K562 (cell line): ENCODE results near the gene HNRNPLL. TPM values are rescaled to one million over a fixed set of nuclear protein-coding genes. Genes with fewer than 3 reads are reported as not detected.

ENCODE experiments used
- EWSR1 ChIP-seq: fragments of 450-650 bp; IDR thresholded peaks from 2 replicates; pipeline ENCODE4 v1.6.1; 2018; ENCODE audit warnings: borderline replicate concordance, mild to moderate bottlenecking, low read depth, moderate library complexity; ENCODE audit not compliant: partially characterized antibody
- NFYB ChIP-seq: IDR thresholded peaks from 2 replicates; pipeline ENCODE4 v1.6.1; 2011; ENCODE audit warnings: mild to moderate bottlenecking, moderate library complexity; ENCODE audit not compliant: insufficient read length; ENCODE audit errors: extremely low read depth
- NR3C1 ChIP-seq: sonication (generic); formaldehyde crosslinking; IDR thresholded peaks from 2 replicates; pipeline ENCODE4 v1.8.1; 2022; ENCODE audit warnings: missing genetic modification reagents
- PTRF ChIP-seq: fragments of 450-650 bp; IDR thresholded peaks from 2 replicates; pipeline ENCODE4 v1.6.1; 2016; ENCODE audit warnings: mild to moderate bottlenecking, missing genetic modification characterization, missing compliant biosample characterization
- ZSCAN29 ChIP-seq: fragments of 450-650 bp; IDR thresholded peaks from 2 replicates; pipeline ENCODE4 v1.6.1; 2017
- polyA plus RNA-seq, 8 experiments: library from polyadenylated mRNA; depleted of rRNA in 4 of 8; stranded (reverse) in 5 of 8; unstranded in 3 of 8; fragments of >200 nt; fragmentation: Nextera tagmentation in 2 of 8; fragmentation: Illumina TruSeq in 1 of 8; extraction: Ambion mirVana in 2 of 8; extraction: Trizol in 1 of 8; gene quantifications; 2 replicates each; pipeline versions ENCODE4 v1.2.1 to v1.2.3, GENCODE V29; 2011 to 2014; ENCODE audit warnings: inconsistent platforms in 1 of 8, missing spikeins in 1 of 8
- total RNA-seq, 7 experiments: library from RNA; depleted of rRNA in 6 of 7; stranded (reverse); fragments of >200 nt in 6 of 7; fragmentation: Illumina TruSeq in 2 of 7; extraction: Trizol in 2 of 7; gene quantifications; 2 replicates each; pipeline versions ENCODE4 v1.2.1 to v1.2.3, GENCODE V29; 2011 to 2021; ENCODE audit warnings: low replicate concordance in 1 of 7
- TF ChIP-seq, protein P1 (sequence below): sonication (generic); formaldehyde crosslinking; IDR thresholded peaks from 2 replicates; pipeline ENCODE4 v1.8.1; 2023; ENCODE audit warnings: mild to moderate bottlenecking, missing genetic modification reagents
- TF ChIP-seq, protein P2 (sequence below): fragments of 450-650 bp; IDR thresholded peaks from 2 replicates; pipeline ENCODE4 v1.7.1; 2018; ENCODE audit warnings: mild to moderate bottlenecking, low read depth; ENCODE audit not compliant: partially characterized antibody

The HNRNPLL gene
- total and polyA plus RNA-seq, 9 of the 15 experiments (the other 6 are each of a cell fraction or from before 2014, with no cell fraction given), result 19.8 to 135 (median 57.8) TPM

DNA sequence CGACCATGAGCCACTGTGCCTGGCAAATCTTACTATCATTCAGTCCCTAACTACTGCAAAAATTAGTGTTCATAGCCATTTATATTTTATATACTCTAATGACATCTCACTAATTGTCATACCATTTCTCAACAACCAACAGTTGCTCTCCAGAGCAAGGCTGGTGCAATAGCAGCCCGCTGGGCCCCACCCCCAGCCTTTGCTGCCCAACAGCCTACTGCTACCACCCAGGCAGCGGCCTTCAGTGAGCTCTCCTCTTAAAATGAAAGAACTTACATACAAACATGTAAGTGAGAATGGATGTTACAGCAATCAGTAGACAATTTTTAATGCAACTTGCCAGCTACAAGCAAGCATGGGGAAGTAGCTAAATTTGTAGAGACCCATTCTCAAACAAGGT lies 90.5 kb downstream of the HNRNPLL start (continued):
- TF ChIP-seq NR3C1 (CRISPR knock-in tag), result no peak
- TF ChIP-seq PTRF (tag), result no peak
- TF ChIP-seq, protein P1, sequence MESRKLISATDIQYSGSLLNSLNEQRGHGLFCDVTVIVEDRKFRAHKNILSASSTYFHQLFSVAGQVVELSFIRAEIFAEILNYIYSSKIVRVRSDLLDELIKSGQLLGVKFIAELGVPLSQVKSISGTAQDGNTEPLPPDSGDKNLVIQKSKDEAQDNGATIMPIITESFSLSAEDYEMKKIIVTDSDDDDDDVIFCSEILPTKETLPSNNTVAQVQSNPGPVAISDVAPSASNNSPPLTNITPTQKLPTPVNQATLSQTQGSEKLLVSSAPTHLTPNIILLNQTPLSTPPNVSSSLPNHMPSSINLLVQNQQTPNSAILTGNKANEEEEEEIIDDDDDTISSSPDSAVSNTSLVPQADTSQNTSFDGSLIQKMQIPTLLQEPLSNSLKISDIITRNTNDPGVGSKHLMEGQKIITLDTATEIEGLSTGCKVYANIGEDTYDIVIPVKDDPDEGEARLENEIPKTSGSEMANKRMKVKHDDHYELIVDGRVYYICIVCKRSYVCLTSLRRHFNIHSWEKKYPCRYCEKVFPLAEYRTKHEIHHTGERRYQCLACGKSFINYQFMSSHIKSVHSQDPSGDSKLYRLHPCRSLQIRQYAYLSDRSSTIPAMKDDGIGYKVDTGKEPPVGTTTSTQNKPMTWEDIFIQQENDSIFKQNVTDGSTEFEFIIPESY (CRISPR knock-in tag), result no peak
- no peak for TF ChIP-seq ZSCAN29
- TF ChIP-seq EWSR1, result no peak
- TF ChIP-seq, protein P2, sequence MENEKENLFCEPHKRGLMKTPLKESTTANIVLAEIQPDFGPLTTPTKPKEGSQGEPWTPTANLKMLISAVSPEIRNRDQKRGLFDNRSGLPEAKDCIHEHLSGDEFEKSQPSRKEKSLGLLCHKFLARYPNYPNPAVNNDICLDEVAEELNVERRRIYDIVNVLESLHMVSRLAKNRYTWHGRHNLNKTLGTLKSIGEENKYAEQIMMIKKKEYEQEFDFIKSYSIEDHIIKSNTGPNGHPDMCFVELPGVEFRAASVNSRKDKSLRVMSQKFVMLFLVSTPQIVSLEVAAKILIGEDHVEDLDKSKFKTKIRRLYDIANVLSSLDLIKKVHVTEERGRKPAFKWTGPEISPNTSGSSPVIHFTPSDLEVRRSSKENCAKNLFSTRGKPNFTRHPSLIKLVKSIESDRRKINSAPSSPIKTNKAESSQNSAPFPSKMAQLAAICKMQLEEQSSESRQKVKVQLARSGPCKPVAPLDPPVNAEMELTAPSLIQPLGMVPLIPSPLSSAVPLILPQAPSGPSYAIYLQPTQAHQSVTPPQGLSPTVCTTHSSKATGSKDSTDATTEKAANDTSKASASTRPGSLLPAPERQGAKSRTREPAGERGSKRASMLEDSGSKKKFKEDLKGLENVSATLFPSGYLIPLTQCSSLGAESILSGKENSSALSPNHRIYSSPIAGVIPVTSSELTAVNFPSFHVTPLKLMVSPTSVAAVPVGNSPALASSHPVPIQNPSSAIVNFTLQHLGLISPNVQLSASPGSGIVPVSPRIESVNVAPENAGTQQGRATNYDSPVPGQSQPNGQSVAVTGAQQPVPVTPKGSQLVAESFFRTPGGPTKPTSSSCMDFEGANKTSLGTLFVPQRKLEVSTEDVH, result no peak
- no peak for TF ChIP-seq NFYB

Other genes with a start within 250 kb of the HNRNPLL start
- gene ATL2, start 225.7 kb downstream of the HNRNPLL start, total RNA-seq (2014; rRNA removed), result 73.3 and 86.1 TPM in 2 replicates
- 80.8 and 92.2 TPM in 2 replicates for gene ATL2, start 225.7 kb downstream of the HNRNPLL start, total RNA-seq (2014; rRNA removed; fragmentation: Illumina TruSeq; extraction: Trizol)
- 66.2 and 70.2 TPM in 2 replicates for gene ATL2, start 225.7 kb downstream of the HNRNPLL start, total RNA-seq (2015; rRNA removed; fragmentation: Illumina TruSeq; extraction: Trizol)
- 71.3 and 72.1 TPM in 2 replicates for gene ATL2, start 225.7 kb downstream of the HNRNPLL start, total RNA-seq (2021)
- 57.7 and 77.0 TPM in 2 replicates for gene ATL2, start 225.7 kb downstream of the HNRNPLL start, polyA plus RNA-seq (2011; rRNA removed)
- gene ATL2, start 225.7 kb downstream of the HNRNPLL start, polyA plus RNA-seq (2014; fragmentation: Illumina TruSeq; extraction: Trizol), result 56.8 and 60.5 TPM in 2 replicates
- 10 to 100 TPM; 12.0 to 18.3 TPM for gene ATL2, start 225.7 kb downstream of the HNRNPLL start, polyA plus RNA-seq (2014; fragmentation: Nextera tagmentation; extraction: Ambion mirVana)
- 63.0 and 69.3 TPM in 2 replicates for gene ATL2, start 225.7 kb downstream of the HNRNPLL start, polyA plus RNA-seq (2014; rRNA removed)
- 21.8 and 27.9 TPM in 2 replicates for gene GALM, start 63.2 kb upstream of the HNRNPLL start, total RNA-seq (2014; rRNA removed)
- 26.3 and 27.3 TPM in 2 replicates for gene GALM, start 63.2 kb upstream of the HNRNPLL start, total RNA-seq (2014; rRNA removed; fragmentation: Illumina TruSeq; extraction: Trizol)
- 22.1 and 23.9 TPM in 2 replicates for gene GALM, start 63.2 kb upstream of the HNRNPLL start, total RNA-seq (2015; rRNA removed; fragmentation: Illumina TruSeq; extraction: Trizol)
- gene GALM, start 63.2 kb upstream of the HNRNPLL start, total RNA-seq (2021), result 21.8 and 22.7 TPM in 2 replicates
- gene GALM, start 63.2 kb upstream of the HNRNPLL start, polyA plus RNA-seq (2011; rRNA removed), result 36.8 and 43.6 TPM in 2 replicates
- 32.7 and 33.4 TPM in 2 replicates for gene GALM, start 63.2 kb upstream of the HNRNPLL start, polyA plus RNA-seq (2014; fragmentation: Illumina TruSeq; extraction: Trizol)
- 10 to 100 TPM; 38.0 to 51.7 TPM for gene GALM, start 63.2 kb upstream of the HNRNPLL start, polyA plus RNA-seq (2014; fragmentation: Nextera tagmentation; extraction: Ambion mirVana)
- 23.3 and 24.3 TPM in 2 replicates for gene GALM, start 63.2 kb upstream of the HNRNPLL start, polyA plus RNA-seq (2014; rRNA removed)
- 219 and 241 TPM in 2 replicates for gene SRSF7, start 148.4 kb upstream of the HNRNPLL start, total RNA-seq (2014; rRNA removed)
- 336 and 371 TPM in 2 replicates for gene SRSF7, start 148.4 kb upstream of the HNRNPLL start, total RNA-seq (2014; rRNA removed; fragmentation: Illumina TruSeq; extraction: Trizol)
- 393 and 420 TPM in 2 replicates for gene SRSF7, start 148.4 kb upstream of the HNRNPLL start, total RNA-seq (2015; rRNA removed; fragmentation: Illumina TruSeq; extraction: Trizol)
- 293 and 315 TPM in 2 replicates for gene SRSF7, start 148.4 kb upstream of the HNRNPLL start, total RNA-seq (2021)
- 519 and 726 TPM in 2 replicates for gene SRSF7, start 148.4 kb upstream of the HNRNPLL start, polyA plus RNA-seq (2011; rRNA removed)
- 316 and 323 TPM in 2 replicates for gene SRSF7, start 148.4 kb upstream of the HNRNPLL start, polyA plus RNA-seq (2014; fragmentation: Illumina TruSeq; extraction: Trizol)
- gene SRSF7, start 148.4 kb upstream of the HNRNPLL start, polyA plus RNA-seq (2014; fragmentation: Nextera tagmentation; extraction: Ambion mirVana), result 100 to 1,000 TPM; 696 to 706 TPM
- gene SRSF7, start 148.4 kb upstream of the HNRNPLL start, polyA plus RNA-seq (2014; rRNA removed), result 375 and 380 TPM in 2 replicates
- 12.3 and 18.3 TPM in 2 replicates for gene GEMIN6, start 175.3 kb upstream of the HNRNPLL start, total RNA-seq (2014; rRNA removed)
- 31.6 and 32.4 TPM in 2 replicates for gene GEMIN6, start 175.3 kb upstream of the HNRNPLL start, total RNA-seq (2014; rRNA removed; fragmentation: Illumina TruSeq; extraction: Trizol)
- 20.3 and 21.8 TPM in 2 replicates for gene GEMIN6, start 175.3 kb upstream of the HNRNPLL start, total RNA-seq (2015; rRNA removed; fragmentation: Illumina TruSeq; extraction: Trizol)
- 15.9 and 19.3 TPM in 2 replicates for gene GEMIN6, start 175.3 kb upstream of the HNRNPLL start, total RNA-seq (2021)
- gene GEMIN6, start 175.3 kb upstream of the HNRNPLL start, polyA plus RNA-seq (2011; rRNA removed), result 18.0 and 28.4 TPM in 2 replicates
- gene GEMIN6, start 175.3 kb upstream of the HNRNPLL start, polyA plus RNA-seq (2014; fragmentation: Illumina TruSeq; extraction: Trizol), result 12.0 and 12.5 TPM in 2 replicates
- 10 to 100 TPM; 48.5 to 58.6 TPM for gene GEMIN6, start 175.3 kb upstream of the HNRNPLL start, polyA plus RNA-seq (2014; fragmentation: Nextera tagmentation; extraction: Ambion mirVana)
- gene GEMIN6, start 175.3 kb upstream of the HNRNPLL start, polyA plus RNA-seq (2014; rRNA removed), result 14.5 and 17.4 TPM in 2 replicates